Nephron progenitor cell (in vitro differentiated cells): ENCODE data around the gene LPAR2.
"Not testable (repeated sequence)": the region's sequence is repeated elsewhere in the genome, so short reads cannot be mapped to it uniquely, and the experiment has no call there.

Experiments
- DNase-seq: peaks from one replicate; pipeline ENCODE4 v3.0.0; 2021
- H3K27ac Mint-ChIP-seq: 2 replicates; pipeline ENCODE4 v1.8.0; 2021; ENCODE audit warnings: mild to moderate bottlenecking, moderate library complexity, mixed read lengths
- H3K27me3 Mint-ChIP-seq: 2 replicates; pipeline ENCODE4 v1.8.0; 2021; ENCODE audit warnings: mild to moderate bottlenecking, low read depth, mixed read lengths; ENCODE audit not compliant: poor library complexity
- H3K36me3 Mint-ChIP-seq: 2 replicates; pipeline ENCODE4 v1.8.0; 2021; ENCODE audit warnings: low read depth, mixed read lengths
- H3K4me1 Mint-ChIP-seq: 2 replicates; pipeline ENCODE4 v1.8.0; 2021; ENCODE audit warnings: mixed read lengths
- H3K4me3 Mint-ChIP-seq: 2 replicates; pipeline ENCODE4 v1.8.0; 2021; ENCODE audit warnings: mild to moderate bottlenecking, moderate library complexity, mixed read lengths
- H3K9me3 Mint-ChIP-seq: 2 replicates; pipeline ENCODE4 v1.8.0; 2021; ENCODE audit warnings: mild to moderate bottlenecking, moderate library complexity, mixed read lengths
- CTCF ChIP-seq: fragments of 200-600 bp; sonication (generic); IDR thresholded peaks from 2 replicates; pipeline ENCODE4 v1.5.0; 2021; ENCODE audit warnings: antibody characterized with exemption

The LPAR2 gene

GRCh38 chr19:19615086-19615485 lies 12.9 kb downstream of the LPAR2 start:
- H3K4me1 Mint-ChIP-seq, result peaks cover 49% of the 10 kb centered on the region
- no peak for DNase-seq
- H3K27ac Mint-ChIP-seq, result no peak overlapping the region
- H3K27me3 Mint-ChIP-seq, result peaks cover 4% of the 10 kb centered on the region
- H3K36me3 Mint-ChIP-seq, result no peaks in the 10 kb centered on the region
- TF ChIP-seq CTCF, result no peak
- H3K4me3 Mint-ChIP-seq, result no peak overlapping the region
- H3K9me3 Mint-ChIP-seq, result no peaks in the 10 kb centered on the region

- no peak for DNase-seq
- H3K36me3 Mint-ChIP-seq, result no peaks in the 10 kb centered on the region
- H3K4me1 Mint-ChIP-seq, result peaks cover 41% of the 10 kb centered on the region
- H3K9me3 Mint-ChIP-seq, result no peaks in the 10 kb centered on the region
- peak overlapping the region; percentile 36 for H3K27ac Mint-ChIP-seq
- TF ChIP-seq CTCF, result no peak
- H3K27me3 Mint-ChIP-seq, result peaks cover 4% of the 10 kb centered on the region
- H3K4me3 Mint-ChIP-seq, result no peak overlapping the region
Observed at GRCh38 chr19:19613506-19613905, 14.5 kb downstream of the LPAR2 start.

GRCh38 chr19:19610376-19611202 lies 17.4 kb downstream of the LPAR2 start:
- no peaks in the 10 kb centered on the region for H3K27me3 Mint-ChIP-seq

GRCh38 chr19:19606686-19607085 lies 21.3 kb downstream of the LPAR2 start:
- H3K4me3 Mint-ChIP-seq, H3K4me1 Mint-ChIP-seq, H3K9me3 Mint-ChIP-seq, H3K27me3 Mint-ChIP-seq, H3K36me3 Mint-ChIP-seq, DNase-seq, H3K27ac Mint-ChIP-seq: not testable (repeated sequence)

More at GRCh38 chr19:19610376-19611202, 17.4 kb downstream of the LPAR2 start:
- no peak for TF ChIP-seq CTCF
- H3K4me3 Mint-ChIP-seq, result no peak overlapping the region
- no peak for DNase-seq
- no peaks in the 10 kb centered on the region for H3K9me3 Mint-ChIP-seq
- H3K36me3 Mint-ChIP-seq, result no peaks in the 10 kb centered on the region
- H3K27ac Mint-ChIP-seq, result no peak overlapping the region
- H3K4me1 Mint-ChIP-seq, result peaks cover 28% of the 10 kb centered on the region

- Mint-ChIP-seq H3K27ac (peak overlapping the region; percentile 49), H3K36me3 (peaks cover 4% of the 10 kb centered on the region), H3K9me3 (no peaks in the 10 kb centered on the region), H3K4me1 (peaks cover 9% of the 10 kb centered on the region), H3K27me3 (peaks cover 4% of the 10 kb centered on the region), H3K4me3 (no peak overlapping the region)
- DNase-seq, result no peak
- TF ChIP-seq CTCF, result no peak
Observed at GRCh38 chr19:19606021-19606420, 22.0 kb downstream of the LPAR2 start.

GRCh38 chr19:19602713-19603324 lies 25.2 kb downstream of the LPAR2 start:
- no peak for TF ChIP-seq CTCF
- peaks cover 2% of the 10 kb centered on the region for H3K4me1 Mint-ChIP-seq
- no peak overlapping the region for H3K4me3 Mint-ChIP-seq
- no peak for DNase-seq
- peaks cover 4% of the 10 kb centered on the region for H3K27me3 Mint-ChIP-seq
- H3K36me3 Mint-ChIP-seq, result peaks cover 6% of the 10 kb centered on the region
- no peaks in the 10 kb centered on the region for H3K9me3 Mint-ChIP-seq
- H3K27ac Mint-ChIP-seq, result peak overlapping the region; percentile 17
